ENCODE results near the gene KLHL26. TPM values are rescaled to one million over a fixed set of nuclear protein-coding genes. Genes with fewer than 3 reads are reported as not detected.

KLHL26 gene
- total and polyA plus RNA-seq, 8 donors = 4.3 to 10.4 (median 6.2) TPM

GRCh38 chr19:18647807-18648206 is 11.0 kb downstream of the KLHL26 start:
- Histone ChIP-seq H3K27ac (no peak overlapping the region), H3K36me3 (no peaks in the 10 kb centered on the region), H3K27me3 (no peaks in the 10 kb centered on the region), H3K4me3 (no peak overlapping the region), H3K4me1 (peaks cover 11 to 49% of the 10 kb centered on the region in 2 donors), H3K9me3 (no peaks in the 10 kb centered on the region)
- intact Hi-C loops (cut with DNase I) = no loop called here
- no peak for DNase-seq
- TF ChIP-seq CTCF (IDR thresholded peaks at IDR 0.05) = no peak
- ATAC-seq = no peak

- Histone ChIP-seq H3K27me3 (no peaks in the 10 kb centered on the region), H3K4me1 (peaks cover 11 to 49% of the 10 kb centered on the region in 2 donors), H3K36me3 (no peaks in the 10 kb centered on the region), H3K4me3 (no peak overlapping the region), H3K9me3 (no peaks in the 10 kb centered on the region), H3K27ac (no peak overlapping the region)
- DNase-seq (no peak), ATAC-seq (peak; percentile 4)
- no peak for TF ChIP-seq CTCF (IDR thresholded peaks at IDR 0.05)
- intact Hi-C loops (cut with DNase I) = no loop called here
These were observed 12.1 kb downstream of the KLHL26 start for GRCh38 chr19:18648973-18649315.

GRCh38 chr19:18649371-18650020 is 12.7 kb downstream of the KLHL26 start:
- DNase-seq (peak in 2 of 4 donors; percentile 72 to 87), ATAC-seq (peak; percentile 68)
- Histone ChIP-seq H3K27ac (peak overlapping the region; percentile 55 to 74), H3K4me1 (peaks cover 11 to 45% of the 10 kb centered on the region in 2 donors), H3K27me3 (no peaks in the 10 kb centered on the region), H3K9me3 (no peaks in the 10 kb centered on the region), H3K36me3 (no peaks in the 10 kb centered on the region), H3K4me3 (no peak overlapping the region)
- TF ChIP-seq CTCF (IDR thresholded peaks at IDR 0.05) = no peak
- intact Hi-C loops (cut with DNase I) = no loop called here

GRCh38 chr19:18650021-18650390 is 13.2 kb downstream of the KLHL26 start:
- peak; percentile 49 for ATAC-seq
- Histone ChIP-seq H3K4me3 (no peak overlapping the region), H3K9me3 (no peaks in the 10 kb centered on the region), H3K27me3 (no peaks in the 10 kb centered on the region), H3K27ac (peak overlapping the region; percentile 55 to 74), H3K36me3 (no peaks in the 10 kb centered on the region), H3K4me1 (peaks cover 11 to 40% of the 10 kb centered on the region in 2 donors)
- DNase-seq = no peak
- intact Hi-C loops (cut with DNase I) = no loop called here
- no peak for TF ChIP-seq CTCF (IDR thresholded peaks at IDR 0.05)

GRCh38 chr19:18650468-18651041 is 13.7 kb downstream of the KLHL26 start:
- H3K36me3 ChIP-seq = no peaks in the 10 kb centered on the region
- peak overlapping the region; percentile 55 to 74 for H3K27ac ChIP-seq
- no peak for TF ChIP-seq CTCF (IDR thresholded peaks at IDR 0.05)
- no peaks in the 10 kb centered on the region for H3K27me3 ChIP-seq
- no peaks in the 10 kb centered on the region for H3K9me3 ChIP-seq
- peak; percentile 51 for ATAC-seq
- no peak for DNase-seq
- intact Hi-C loops (cut with DNase I) = no loop called here
- H3K4me1 ChIP-seq = peaks cover 11 to 38% of the 10 kb centered on the region in 2 donors
- H3K4me3 ChIP-seq = no peak overlapping the region

All from left lung (tissue), 10 donors.